ENCODE measurements around the gene KCNC3. TPM values are rescaled to one million over a fixed set of nuclear protein-coding genes. Genes with fewer than 3 reads are reported as not detected.
"Not testable (repeated sequence)": the region's sequence is repeated elsewhere in the genome, so short reads cannot be mapped to it uniquely, and the experiment has no call there.

Gene KCNC3
- total and polyA plus RNA-seq, 9 donors = 0.13 to 1.9 (median 0.96) TPM

DNA sequence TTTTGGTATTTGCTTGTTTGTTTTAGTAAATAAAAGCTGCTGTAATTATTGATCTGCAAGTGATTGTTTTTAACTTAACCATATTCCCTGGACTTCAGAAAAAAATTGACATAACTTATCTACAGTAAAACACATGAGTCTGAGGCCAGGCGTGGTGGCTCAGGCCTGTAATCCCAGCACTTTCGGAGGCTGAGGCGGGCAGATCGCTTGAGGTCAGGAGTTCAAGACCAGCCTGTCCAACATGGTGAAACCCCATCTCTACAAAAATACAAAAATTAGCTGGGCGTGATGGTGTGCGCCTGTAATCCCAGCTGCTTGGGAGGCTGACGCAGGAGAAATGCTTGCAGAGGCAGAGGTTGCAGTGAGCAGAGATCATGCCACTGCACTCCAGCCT lies 24.3 kb upstream of the KCNC3 start:
- not testable (repeated sequence) for H3K4me3 ChIP-seq (ENCODE audit: low read length); H3K36me3 ChIP-seq (ENCODE audit: control insufficient read depth, insufficient read depth, low read length); DNase-seq; H3K4me1 ChIP-seq (ENCODE audit: control insufficient read depth, insufficient read depth, low read length); H3K9me3 ChIP-seq (replicated peaks; ENCODE audit: control insufficient read depth, low read depth, low read length); H3K27me3 ChIP-seq (ENCODE audit: control insufficient read depth, insufficient read depth, low read length); H3K27ac ChIP-seq (ENCODE audit: low read length)
- WGBS (ENCODE audit: insufficient coverage) = 81% methylated on average over 7 of the region's 7 CpGs

DNA sequence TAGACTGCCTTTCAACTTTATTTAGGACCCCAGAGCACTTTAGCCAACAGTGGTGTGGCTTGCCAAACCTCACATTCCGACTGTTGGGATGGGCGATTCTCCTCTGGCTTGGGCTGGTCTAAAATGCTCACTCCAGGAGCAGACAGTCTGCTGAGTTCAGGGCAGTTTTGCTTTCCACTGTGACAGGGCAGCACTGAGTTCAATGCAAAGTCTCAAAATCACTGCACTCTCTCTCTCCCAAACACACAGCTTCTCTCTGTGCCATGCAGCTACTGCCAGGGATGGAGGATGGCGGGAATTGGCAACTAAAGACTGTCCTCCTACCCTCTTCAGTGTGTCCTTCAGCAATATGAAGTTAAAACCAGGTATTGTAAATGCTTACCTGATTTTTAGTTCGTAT lies 23.1 kb upstream of the KCNC3 start:
- DNase-seq = no peak
- Histone ChIP-seq H3K4me1 (ENCODE audit: control insufficient read depth, insufficient read depth, low read length) (peaks cover under 1% of the 10 kb centered on the region), H3K27ac (ENCODE audit: low read length) (no peak overlapping the region), H3K4me3 (ENCODE audit: low read length) (no peak overlapping the region), H3K36me3 (ENCODE audit: control insufficient read depth, insufficient read depth, low read length) (no peaks in the 10 kb centered on the region), H3K27me3 (ENCODE audit: control insufficient read depth, insufficient read depth, low read length) (peaks cover under 1% of the 10 kb centered on the region), H3K9me3 (replicated peaks; ENCODE audit: control insufficient read depth, low read depth, low read length) (no peaks in the 10 kb centered on the region)
- 43% methylated on average over 1 of the region's 4 CpGs for WGBS (ENCODE audit: insufficient coverage)

DNA sequence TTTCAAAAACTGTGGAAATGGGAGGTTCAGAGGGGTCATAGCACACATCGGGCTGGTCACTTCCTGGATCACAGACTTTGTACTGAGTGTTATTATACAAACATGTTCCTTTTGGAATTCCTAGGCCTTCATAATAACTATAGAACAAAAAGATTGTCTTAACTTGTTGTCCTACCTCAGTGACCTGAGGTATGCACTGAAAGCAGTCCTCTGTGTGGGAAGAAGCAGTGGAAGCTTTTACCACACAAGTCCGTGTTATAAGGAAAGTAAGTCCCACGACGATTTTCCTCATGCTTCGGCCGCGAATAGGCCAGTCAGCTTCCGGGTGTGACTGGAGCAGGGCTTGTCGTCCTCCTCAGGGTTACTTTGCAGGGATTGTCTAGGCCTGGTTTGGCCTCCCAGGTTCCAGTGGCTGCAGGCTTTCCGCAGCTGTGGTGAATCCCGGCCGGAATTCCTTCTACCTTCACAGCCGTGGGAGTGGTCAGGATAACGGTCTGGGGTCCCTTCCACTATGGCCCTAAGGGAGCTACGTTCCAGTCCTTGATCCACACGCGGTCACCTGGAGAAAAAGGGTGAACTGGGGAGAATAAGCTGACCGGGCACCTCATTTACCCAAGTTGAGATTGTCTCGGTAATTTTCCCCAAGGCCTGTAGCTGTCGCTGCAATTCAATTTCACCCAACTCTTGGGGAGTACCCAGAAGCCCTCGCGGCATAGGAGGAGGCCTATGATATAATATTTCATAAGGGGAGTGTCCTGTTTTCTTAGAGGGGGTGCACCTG lies 20.3 kb upstream of the KCNC3 start:
- Histone ChIP-seq H3K4me1 (ENCODE audit: control insufficient read depth, insufficient read depth, low read length) (no peaks in the 10 kb centered on the region), H3K27ac (ENCODE audit: low read length) (no peak overlapping the region), H3K4me3 (ENCODE audit: low read length) (no peak overlapping the region), H3K9me3 (replicated peaks; ENCODE audit: control insufficient read depth, low read depth, low read length) (peaks cover 6% of the 10 kb centered on the region), H3K27me3 (ENCODE audit: control insufficient read depth, insufficient read depth, low read length) (no peaks in the 10 kb centered on the region), H3K36me3 (ENCODE audit: control insufficient read depth, insufficient read depth, low read length) (no peaks in the 10 kb centered on the region)
- DNase-seq = no peak
- 49% methylated on average over 13 of the region's 22 CpGs for WGBS (ENCODE audit: insufficient coverage)

DNA sequence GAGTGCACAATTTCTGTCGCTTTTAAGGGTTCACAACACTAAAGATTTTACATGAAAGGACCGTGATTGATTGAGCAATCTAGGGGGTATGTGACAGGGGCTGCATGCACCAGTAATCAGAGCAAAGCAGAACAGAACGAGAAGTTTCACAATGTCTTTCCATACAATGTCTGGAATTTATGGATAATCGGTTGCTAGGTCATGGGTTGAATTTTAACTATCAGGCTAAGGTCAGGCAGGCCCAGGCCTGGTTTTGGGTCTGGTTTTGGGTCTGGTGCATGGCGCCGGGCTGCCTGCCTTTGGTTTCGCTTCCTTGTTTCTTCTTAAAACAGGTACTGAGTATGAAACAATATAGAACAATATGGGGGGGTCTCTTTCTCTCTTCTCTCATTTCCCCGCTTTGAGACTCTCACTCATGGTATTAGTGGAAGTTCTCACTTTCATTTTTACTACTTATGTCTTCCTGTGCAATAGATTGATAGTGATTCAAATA lies 18.0 kb upstream of the KCNC3 start:
- DNase-seq; H3K4me3 ChIP-seq (ENCODE audit: low read length); H3K27ac ChIP-seq (ENCODE audit: low read length); H3K9me3 ChIP-seq (replicated peaks; ENCODE audit: control insufficient read depth, low read depth, low read length); H3K36me3 ChIP-seq (ENCODE audit: control insufficient read depth, insufficient read depth, low read length); H3K27me3 ChIP-seq (ENCODE audit: control insufficient read depth, insufficient read depth, low read length); H3K4me1 ChIP-seq (ENCODE audit: control insufficient read depth, insufficient read depth, low read length): not testable (repeated sequence)
- WGBS (ENCODE audit: insufficient coverage) = 14% methylated on average over 1 of the region's 8 CpGs

DNA sequence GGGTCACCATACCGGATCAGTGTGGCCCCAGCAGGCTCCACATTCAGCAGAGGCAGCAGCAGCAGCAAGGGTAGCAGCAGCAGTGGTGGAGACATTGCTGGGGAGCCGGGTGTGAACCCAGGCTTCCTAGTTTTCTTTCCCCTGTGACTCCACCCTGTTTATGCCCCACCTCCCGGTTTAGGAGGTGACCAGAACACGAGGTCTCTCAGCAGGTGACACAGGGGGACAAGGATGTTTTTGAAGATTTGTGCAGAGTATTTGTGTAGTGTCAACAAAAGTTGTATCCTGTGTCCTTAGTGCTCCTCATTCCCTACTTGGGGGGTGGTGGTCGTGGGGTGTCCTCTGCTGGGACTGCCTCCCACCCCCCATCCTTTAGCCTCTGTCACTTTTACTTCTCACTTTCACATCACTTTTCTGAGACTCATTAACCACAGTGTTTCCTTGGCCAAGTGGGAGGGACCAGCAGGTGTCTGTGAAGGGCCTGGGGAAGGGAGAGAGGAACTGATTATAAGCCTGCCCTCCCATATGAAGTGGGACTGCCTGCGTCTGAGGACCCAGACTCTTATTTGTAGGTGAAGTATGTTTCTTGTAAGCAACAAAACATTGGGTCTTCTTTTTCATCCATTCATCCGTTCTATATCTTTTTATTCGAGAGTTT lies 15.6 kb upstream of the KCNC3 start:
- 80% methylated on average over 1 of the region's 8 CpGs for WGBS (ENCODE audit: insufficient coverage)
- H3K9me3 ChIP-seq (replicated peaks; ENCODE audit: control insufficient read depth, low read depth, low read length) = peaks cover 7% of the 10 kb centered on the region

DNA sequence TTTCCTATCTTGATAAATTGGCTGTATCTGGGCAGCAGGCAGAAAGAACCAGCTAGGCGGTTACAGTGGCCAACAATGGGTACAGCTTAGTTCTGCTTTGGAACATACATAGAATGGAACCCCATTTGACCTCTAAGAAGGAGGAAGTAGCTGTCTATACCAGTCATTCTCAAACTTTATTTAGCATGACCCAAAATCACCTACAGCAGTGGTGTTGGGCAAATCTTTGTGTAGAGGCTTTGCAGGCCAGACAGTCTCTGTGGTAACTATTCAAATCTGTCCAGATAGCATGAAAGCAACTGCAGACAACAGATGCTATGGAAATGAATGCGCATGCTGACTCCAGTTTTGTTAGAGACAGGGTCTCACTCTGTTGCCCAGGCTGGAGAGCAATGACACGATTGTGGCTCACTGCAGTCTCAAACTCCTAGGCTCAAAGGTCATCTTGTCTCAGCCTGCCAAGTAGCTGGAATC lies 12.0 kb upstream of the KCNC3 start:
- Histone ChIP-seq H3K4me1 (ENCODE audit: control insufficient read depth, insufficient read depth, low read length) (no peaks in the 10 kb centered on the region), H3K27ac (ENCODE audit: low read length) (no peak overlapping the region), H3K9me3 (replicated peaks; ENCODE audit: control insufficient read depth, low read depth, low read length) (peaks cover 7% of the 10 kb centered on the region), H3K36me3 (ENCODE audit: control insufficient read depth, insufficient read depth, low read length) (no peaks in the 10 kb centered on the region), H3K4me3 (ENCODE audit: low read length) (no peak overlapping the region), H3K27me3 (ENCODE audit: control insufficient read depth, insufficient read depth, low read length) (no peaks in the 10 kb centered on the region)
- WGBS (ENCODE audit: insufficient coverage) = 77% methylated on average over 3 of the region's 3 CpGs
- peak; percentile 36 for DNase-seq

More for the DNA sequence above, 15.6 kb upstream of the KCNC3 start:
- no peaks in the 10 kb centered on the region for H3K36me3 ChIP-seq (ENCODE audit: control insufficient read depth, insufficient read depth, low read length)
- no peak overlapping the region for H3K27ac ChIP-seq (ENCODE audit: low read length)
- no peaks in the 10 kb centered on the region for H3K4me1 ChIP-seq (ENCODE audit: control insufficient read depth, insufficient read depth, low read length)
- H3K4me3 ChIP-seq (ENCODE audit: low read length) = no peak overlapping the region
- no peaks in the 10 kb centered on the region for H3K27me3 ChIP-seq (ENCODE audit: control insufficient read depth, insufficient read depth, low read length)
- DNase-seq = no peak

DNA sequence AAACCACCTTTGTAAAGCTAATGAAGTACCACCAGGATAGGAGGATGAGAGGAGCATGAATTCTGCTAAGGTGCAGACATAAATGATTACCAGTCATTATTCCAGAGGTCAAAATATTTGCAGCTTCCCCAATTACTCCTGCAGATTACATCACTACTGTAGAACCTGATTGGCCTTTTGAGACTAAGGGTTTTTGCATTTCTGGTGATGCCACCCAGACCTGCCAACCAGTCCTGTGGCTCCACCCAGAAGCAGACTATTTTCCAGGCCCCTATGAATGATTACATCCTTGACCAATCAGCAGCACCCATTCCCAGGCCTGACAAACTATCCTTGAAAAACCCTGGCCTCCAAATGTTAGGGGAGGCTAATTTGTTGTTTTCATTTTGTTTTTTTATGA lies 11.2 kb upstream of the KCNC3 start:
- DNase-seq = no peak
- Histone ChIP-seq H3K9me3 (replicated peaks; ENCODE audit: control insufficient read depth, low read depth, low read length) (peaks cover 7% of the 10 kb centered on the region), H3K36me3 (ENCODE audit: control insufficient read depth, insufficient read depth, low read length) (no peaks in the 10 kb centered on the region), H3K4me3 (ENCODE audit: low read length) (no peak overlapping the region), H3K27ac (ENCODE audit: low read length) (no peak overlapping the region), H3K27me3 (ENCODE audit: control insufficient read depth, insufficient read depth, low read length) (no peaks in the 10 kb centered on the region), H3K4me1 (ENCODE audit: control insufficient read depth, insufficient read depth, low read length) (no peaks in the 10 kb centered on the region)

DNA sequence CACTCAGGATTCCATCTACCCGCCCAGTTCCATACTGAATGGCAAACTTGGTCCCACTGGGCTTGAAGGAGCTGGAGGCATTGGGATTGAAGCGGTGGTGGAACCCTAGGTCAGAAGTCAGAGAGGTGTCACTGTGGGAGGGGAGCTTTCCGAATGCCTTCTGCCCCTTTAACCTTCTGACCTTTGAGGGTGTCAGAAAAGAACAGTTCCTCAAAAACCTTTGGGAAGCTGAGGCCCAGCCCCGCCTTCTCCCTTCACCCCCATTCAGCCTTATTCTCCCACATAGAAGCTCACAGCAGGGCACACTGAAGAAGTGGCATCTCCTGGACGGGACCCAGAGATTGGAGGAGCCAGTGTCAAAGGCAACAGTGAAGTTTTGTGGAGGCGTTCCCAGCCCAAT lies 7.9 kb upstream of the KCNC3 start:
- no CpG with 5 or more reads among the region's 6 CpGs for WGBS (ENCODE audit: insufficient coverage)

DNA sequence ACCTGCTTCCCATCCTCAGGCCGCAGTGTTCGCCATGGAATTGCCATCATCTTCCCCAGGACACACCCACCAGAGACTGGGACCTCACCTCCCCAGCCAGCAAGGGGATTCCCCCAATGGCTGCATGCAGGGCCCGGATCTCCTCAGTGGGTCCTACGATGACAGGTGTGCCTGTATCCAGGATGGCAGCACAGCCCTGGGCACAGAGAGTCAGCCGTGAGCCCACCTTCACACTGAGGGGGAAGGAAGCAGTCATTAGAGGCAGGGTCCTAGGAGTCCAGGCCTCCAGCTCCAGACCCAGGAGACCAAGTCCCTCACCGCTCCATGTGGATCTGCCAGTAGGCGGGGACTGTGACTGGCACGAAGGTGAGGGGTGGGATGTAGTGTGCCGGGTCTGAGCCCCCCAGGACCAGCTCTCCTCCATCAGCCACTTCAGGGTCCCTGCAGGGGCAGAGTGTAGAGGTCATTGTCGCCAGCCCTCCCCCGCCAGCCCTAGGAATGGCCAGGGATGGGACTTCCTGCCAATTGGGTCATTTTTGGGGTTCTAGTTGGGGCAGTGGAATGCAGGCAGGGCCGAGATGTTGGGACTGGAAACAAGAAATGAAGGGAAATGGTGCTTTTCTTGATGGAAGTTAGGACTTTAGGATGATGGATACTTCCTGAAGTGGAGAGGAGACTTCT lies 5.7 kb upstream of the KCNC3 start:
- no peak for DNase-seq
- H3K4me1 ChIP-seq (ENCODE audit: control insufficient read depth, insufficient read depth, low read length) = peaks cover 30% of the 10 kb centered on the region
- H3K9me3 ChIP-seq (replicated peaks; ENCODE audit: control insufficient read depth, low read depth, low read length) = no peaks in the 10 kb centered on the region
- no peaks in the 10 kb centered on the region for H3K36me3 ChIP-seq (ENCODE audit: control insufficient read depth, insufficient read depth, low read length)
- no peak overlapping the region for H3K4me3 ChIP-seq (ENCODE audit: low read length)
- peaks cover 46% of the 10 kb centered on the region for H3K27me3 ChIP-seq (ENCODE audit: control insufficient read depth, insufficient read depth, low read length)
- 91% methylated on average over 6 of the region's 12 CpGs for whole genome bisulfite sequencing (ENCODE audit: insufficient coverage)
- H3K27ac ChIP-seq (ENCODE audit: low read length) = no peak overlapping the region

More for the DNA sequence above, 7.9 kb upstream of the KCNC3 start:
- not testable (repeated sequence) for H3K36me3 ChIP-seq (ENCODE audit: control insufficient read depth, insufficient read depth, low read length); H3K27ac ChIP-seq (ENCODE audit: low read length); DNase-seq; H3K4me3 ChIP-seq (ENCODE audit: low read length); H3K9me3 ChIP-seq (replicated peaks; ENCODE audit: control insufficient read depth, low read depth, low read length)
- Histone ChIP-seq H3K27me3 (ENCODE audit: control insufficient read depth, insufficient read depth, low read length) (peaks cover 24% of the 10 kb centered on the region), H3K4me1 (ENCODE audit: control insufficient read depth, insufficient read depth, low read length) (peaks cover 17% of the 10 kb centered on the region)

All from muscle of leg (tissue), 11 donors.